GM12892 (cell line): ENCODE data around the gene SLC45A3.

Experiments used
- POLR2A ChIP-seq: IDR thresholded peaks from 2 replicates; pipeline ENCODE4 v1.6.1; 2011; ENCODE audit warnings: low read depth, low read length, control low read depth
- POLR2AphosphoS5 ChIP-seq: IDR thresholded peaks from 2 replicates; pipeline ENCODE4 v1.6.1; 2011; ENCODE audit warnings: low read depth, low read length, control low read depth
- TAF1 ChIP-seq: IDR thresholded peaks from 2 replicates; pipeline ENCODE4 v1.6.1; 2011; ENCODE audit warnings: low read depth, mild to moderate bottlenecking, control low read depth, low read length, borderline replicate concordance

DNA sequence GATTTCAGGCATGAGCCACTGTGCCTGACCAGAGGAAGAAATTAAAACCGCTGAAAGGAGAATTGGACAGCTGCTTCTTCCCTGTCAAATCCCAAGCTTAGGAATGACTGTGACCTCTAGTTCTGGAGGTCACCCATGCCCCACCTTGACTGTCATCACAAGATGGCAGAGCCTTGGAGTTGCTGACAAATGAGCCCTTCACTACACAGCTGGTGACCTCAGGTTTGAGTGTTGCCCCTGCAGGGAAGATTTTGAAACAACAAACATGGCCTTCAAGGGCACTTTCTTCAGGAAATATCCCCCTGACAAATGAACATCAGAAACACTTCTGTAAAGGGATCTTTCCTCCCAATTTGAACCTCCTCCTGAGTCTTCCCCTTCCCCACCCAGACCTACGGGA lies 6.9 kb upstream of the SLC45A3 start:
- TF ChIP-seq TAF1 (no peak), POLR2A (no peak), POLR2AphosphoS5 (no peak)
